Measurements from ENCODE around the gene NTM.

GRCh38 chr11:131334601-131335000, 35.8 kb upstream of the NTM start:
- TF ChIP-seq CTCF (IDR thresholded peaks at IDR 0.05; ENCODE audit: poor library complexity) = no peak
- TF ChIP-seq EZH2phosphoT487 (IDR thresholded peaks at IDR 0.05; ENCODE audit: low read depth, severe bottlenecking, unreplicated experiment) = no peak
- TF ChIP-seq EZH2 (IDR thresholded peaks at IDR 0.05; ENCODE audit: borderline replicate concordance) = no peak

All from hepatocyte (in vitro differentiated cells).